ENCODE data around the gene DNAJB14. TPM values are rescaled to one million over a fixed set of nuclear protein-coding genes. Genes with fewer than 3 reads are reported as not detected.
A peak's percentile ranks its signal among the peaks of the same experiment; 100 is the strongest.

DNAJB14 gene
- total and polyA plus RNA-seq, 2 of the 13 experiments (the other 11 are each of a cell fraction or from before 2014, with no cell fraction given), result 9.1 to 38.1 TPM

DNA sequence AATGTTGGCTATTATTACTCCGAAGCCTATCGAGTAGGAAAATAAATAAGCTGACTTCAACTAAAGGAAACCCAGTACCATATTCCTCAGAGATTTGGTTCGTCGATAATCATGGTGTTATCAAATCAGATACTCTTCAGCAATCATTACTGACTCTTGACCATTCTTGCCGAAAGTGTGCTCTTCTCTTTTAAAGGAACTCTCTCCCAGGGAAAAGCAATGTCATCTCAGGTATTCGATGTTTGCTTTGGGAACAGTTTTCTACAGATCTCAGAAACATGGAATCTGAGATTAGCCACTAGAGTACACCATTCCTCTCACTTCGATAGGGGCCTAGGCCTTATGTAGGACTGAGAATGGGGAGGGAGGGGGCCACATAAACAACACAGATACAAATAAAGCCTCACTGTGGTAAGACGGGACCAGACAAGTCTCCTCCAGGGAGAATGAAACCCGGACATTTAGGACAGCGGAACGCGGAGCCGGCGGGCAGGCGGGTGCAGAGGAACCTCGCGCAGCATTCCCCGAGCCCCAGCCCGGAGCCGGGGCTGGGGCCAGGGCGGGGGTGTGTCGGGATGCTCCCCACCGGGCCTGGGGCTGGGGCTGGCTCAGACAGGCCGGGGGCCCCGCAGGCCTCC lies 581 bp downstream of the DNAJB14 start (continued):
- TF ChIP-seq, protein P1, sequence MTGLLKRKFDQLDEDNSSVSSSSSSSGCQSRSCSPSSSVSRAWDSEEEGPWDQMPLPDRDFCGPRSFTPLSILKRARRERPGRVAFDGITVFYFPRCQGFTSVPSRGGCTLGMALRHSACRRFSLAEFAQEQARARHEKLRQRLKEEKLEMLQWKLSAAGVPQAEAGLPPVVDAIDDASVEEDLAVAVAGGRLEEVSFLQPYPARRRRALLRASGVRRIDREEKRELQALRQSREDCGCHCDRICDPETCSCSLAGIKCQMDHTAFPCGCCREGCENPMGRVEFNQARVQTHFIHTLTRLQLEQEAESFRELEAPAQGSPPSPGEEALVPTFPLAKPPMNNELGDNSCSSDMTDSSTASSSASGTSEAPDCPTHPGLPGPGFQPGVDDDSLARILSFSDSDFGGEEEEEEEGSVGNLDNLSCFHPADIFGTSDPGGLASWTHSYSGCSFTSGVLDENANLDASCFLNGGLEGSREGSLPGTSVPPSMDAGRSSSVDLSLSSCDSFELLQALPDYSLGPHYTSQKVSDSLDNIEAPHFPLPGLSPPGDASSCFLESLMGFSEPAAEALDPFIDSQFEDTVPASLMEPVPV (CRISPR knock-in tag; IDR thresholded peaks at IDR 0.05), result no peak
- peak; percentile 36; the same call in 1 of the 2 replicates for TF ChIP-seq KMT2B (CRISPR knock-in tag; IDR thresholded peaks at IDR 0.05)
- TF ChIP-seq IRX3 (CRISPR knock-in tag; IDR thresholded peaks at IDR 0.05; ENCODE audit: borderline replicate concordance, low read depth), result no peak
- TF ChIP-seq ZC3H13 (CRISPR knock-in tag; IDR thresholded peaks at IDR 0.05), result 0 out of 2 replicates have a peak, but pooled peaks have one; percentile 5
- no peak; the same call in 1 of the 2 replicates for TF ChIP-seq HDAC2 (CRISPR knock-in tag; IDR thresholded peaks at IDR 0.05)
- no peak for TF ChIP-seq RORA (CRISPR knock-in tag; IDR thresholded peaks at IDR 0.05)
- 0 out of 2 replicates have a peak, but pooled peaks have one; percentile 57 for TF ChIP-seq ZNF569 (CRISPR knock-in tag; IDR thresholded peaks at IDR 0.05; ENCODE audit: borderline replicate concordance)
- TF ChIP-seq ZNF883 (CRISPR knock-in tag; IDR thresholded peaks at IDR 0.05; ENCODE audit: not compliant biosample characterization), result no peak
- TF ChIP-seq RXRB (CRISPR knock-in tag; IDR thresholded peaks at IDR 0.05; ENCODE audit: borderline replicate concordance), result no peak
- peak; percentile 60 for TF ChIP-seq ASH2L (IDR thresholded peaks at IDR 0.05; ENCODE audit: insufficient read length, low read depth, low read length)
- no peak for TF ChIP-seq ZNF17 (CRISPR knock-in tag; IDR thresholded peaks at IDR 0.05)
- TF ChIP-seq U2AF1 (optimal IDR thresholded peaks at IDR 0.05; ENCODE audit: low read depth, low read length), result no peak
- no peak for TF ChIP-seq ZNF264 (CRISPR knock-in tag; IDR thresholded peaks at IDR 0.05)
- TF ChIP-seq GZF1 (CRISPR knock-in tag; IDR thresholded peaks at IDR 0.05), result no peak
- TF ChIP-seq ZNF556 (CRISPR knock-in tag; IDR thresholded peaks at IDR 0.05; ENCODE audit: borderline replicate concordance), result 0 out of 2 replicates have a peak, but pooled peaks have one; percentile 27
- TF ChIP-seq, protein P2, sequence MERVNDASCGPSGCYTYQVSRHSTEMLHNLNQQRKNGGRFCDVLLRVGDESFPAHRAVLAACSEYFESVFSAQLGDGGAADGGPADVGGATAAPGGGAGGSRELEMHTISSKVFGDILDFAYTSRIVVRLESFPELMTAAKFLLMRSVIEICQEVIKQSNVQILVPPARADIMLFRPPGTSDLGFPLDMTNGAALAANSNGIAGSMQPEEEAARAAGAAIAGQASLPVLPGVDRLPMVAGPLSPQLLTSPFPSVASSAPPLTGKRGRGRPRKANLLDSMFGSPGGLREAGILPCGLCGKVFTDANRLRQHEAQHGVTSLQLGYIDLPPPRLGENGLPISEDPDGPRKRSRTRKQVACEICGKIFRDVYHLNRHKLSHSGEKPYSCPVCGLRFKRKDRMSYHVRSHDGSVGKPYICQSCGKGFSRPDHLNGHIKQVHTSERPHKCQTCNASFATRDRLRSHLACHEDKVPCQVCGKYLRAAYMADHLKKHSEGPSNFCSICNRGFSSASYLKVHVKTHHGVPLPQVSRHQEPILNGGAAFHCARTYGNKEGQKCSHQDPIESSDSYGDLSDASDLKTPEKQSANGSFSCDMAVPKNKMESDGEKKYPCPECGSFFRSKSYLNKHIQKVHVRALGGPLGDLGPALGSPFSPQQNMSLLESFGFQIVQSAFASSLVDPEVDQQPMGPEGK (CRISPR knock-in tag; IDR thresholded peaks at IDR 0.05), result peak; percentile 81
- no peak for TF ChIP-seq ZNF615 (CRISPR knock-in tag; IDR thresholded peaks at IDR 0.05; ENCODE audit: borderline replicate concordance)
- TF ChIP-seq SP4 (CRISPR knock-in tag; IDR thresholded peaks at IDR 0.05), result no peak
- TF ChIP-seq, protein P3, sequence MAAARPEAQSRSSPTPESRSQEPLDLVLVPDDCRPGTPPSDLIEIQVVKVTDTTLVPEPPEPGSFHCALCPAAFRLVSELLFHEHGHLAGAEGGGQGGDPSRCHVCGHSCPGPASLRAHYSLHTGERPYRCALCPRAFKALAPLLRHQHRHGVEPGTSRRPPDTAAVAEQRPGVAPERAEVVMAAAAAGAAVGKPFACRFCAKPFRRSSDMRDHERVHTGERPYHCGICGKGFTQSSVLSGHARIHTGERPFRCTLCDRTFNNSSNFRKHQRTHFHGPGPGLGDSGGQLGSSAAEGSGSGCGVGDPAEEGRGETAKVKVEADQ (CRISPR knock-in tag; IDR thresholded peaks at IDR 0.05; ENCODE audit: borderline replicate concordance), result no peak
- TF ChIP-seq, protein P4, sequence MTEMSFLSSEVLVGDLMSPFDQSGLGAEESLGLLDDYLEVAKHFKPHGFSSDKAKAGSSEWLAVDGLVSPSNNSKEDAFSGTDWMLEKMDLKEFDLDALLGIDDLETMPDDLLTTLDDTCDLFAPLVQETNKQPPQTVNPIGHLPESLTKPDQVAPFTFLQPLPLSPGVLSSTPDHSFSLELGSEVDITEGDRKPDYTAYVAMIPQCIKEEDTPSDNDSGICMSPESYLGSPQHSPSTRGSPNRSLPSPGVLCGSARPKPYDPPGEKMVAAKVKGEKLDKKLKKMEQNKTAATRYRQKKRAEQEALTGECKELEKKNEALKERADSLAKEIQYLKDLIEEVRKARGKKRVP (CRISPR knock-in tag; IDR thresholded peaks at IDR 0.05), result no peak
- no peak for TF ChIP-seq EZH2 (conservative IDR thresholded peaks at IDR 0.05; ENCODE audit: low read depth, low read length)
- TF ChIP-seq, protein P5, sequence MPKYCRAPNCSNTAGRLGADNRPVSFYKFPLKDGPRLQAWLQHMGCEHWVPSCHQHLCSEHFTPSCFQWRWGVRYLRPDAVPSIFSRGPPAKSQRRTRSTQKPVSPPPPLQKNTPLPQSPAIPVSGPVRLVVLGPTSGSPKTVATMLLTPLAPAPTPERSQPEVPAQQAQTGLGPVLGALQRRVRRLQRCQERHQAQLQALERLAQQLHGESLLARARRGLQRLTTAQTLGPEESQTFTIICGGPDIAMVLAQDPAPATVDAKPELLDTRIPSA (CRISPR knock-in tag; IDR thresholded peaks at IDR 0.05; ENCODE audit: borderline replicate concordance), result 0 out of 2 replicates have a peak, but pooled peaks have one; percentile 13
- peak; percentile 43 for TF ChIP-seq PHF8 (CRISPR knock-in tag; IDR thresholded peaks at IDR 0.05)
- TF ChIP-seq, protein P6, sequence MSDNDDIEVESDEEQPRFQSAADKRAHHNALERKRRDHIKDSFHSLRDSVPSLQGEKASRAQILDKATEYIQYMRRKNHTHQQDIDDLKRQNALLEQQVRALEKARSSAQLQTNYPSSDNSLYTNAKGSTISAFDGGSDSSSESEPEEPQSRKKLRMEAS (IDR thresholded peaks at IDR 0.05), result 0 out of 2 replicates have a peak, but pooled peaks have one; percentile 29

Measured in HepG2 (cell line).